Stimulated activated naive CD8-positive, alpha-beta T cell treated with anti-CD3 and anti-CD28 coated beads, Interleukin-15, Interleukin-2, amounts not matched to agents 100 ng/mL and 50 ng/mL, for 24 hours (primary cell): ENCODE measurements around the gene CFAP65.

Source experiments
- H3K27ac Mint-ChIP-seq: one replicate; pipeline ENCODE4 v1.8.0; 2021; ENCODE audit warnings: mild to moderate bottlenecking, mixed read lengths
- H3K27me3 Mint-ChIP-seq: one replicate; pipeline ENCODE4 v1.8.0; 2021; ENCODE audit warnings: mixed read lengths
- H3K36me3 Mint-ChIP-seq: one replicate; pipeline ENCODE4 v1.8.0; 2021; ENCODE audit warnings: low read depth, mixed read lengths
- H3K4me1 Mint-ChIP-seq: one replicate; pipeline ENCODE4 v1.8.0; 2021; ENCODE audit warnings: low read depth, mixed read lengths
- H3K4me3 Mint-ChIP-seq: one replicate; pipeline ENCODE4 v1.8.0; 2021; ENCODE audit warnings: mild to moderate bottlenecking, mixed read lengths
- H3K9me3 Mint-ChIP-seq: one replicate; pipeline ENCODE4 v1.8.0; 2021; ENCODE audit warnings: mixed read lengths

CFAP65 gene

DNA sequence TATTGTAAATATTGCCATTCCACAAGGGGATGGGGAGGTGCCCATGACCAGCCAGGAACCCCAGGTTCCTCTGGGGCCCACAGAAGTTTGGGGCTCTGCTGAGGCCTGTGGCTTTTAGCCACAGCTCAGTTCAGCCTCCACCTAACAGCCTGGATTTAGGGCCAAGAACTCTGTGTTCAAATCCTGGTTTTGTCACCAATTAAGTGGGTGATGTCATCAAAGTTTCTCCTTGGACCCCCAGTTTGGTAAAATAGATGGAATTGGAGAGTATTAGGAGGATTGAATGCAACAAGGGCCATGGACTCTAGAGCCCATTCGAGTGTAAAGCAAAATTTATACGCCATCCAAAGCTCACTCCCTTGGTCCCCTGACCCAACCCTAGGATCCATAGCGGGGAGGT, 53.2 kb downstream of the CFAP65 start:
- Mint-ChIP-seq H3K27ac (no peak overlapping the region), H3K36me3 (no peaks in the 10 kb centered on the region)

DNA sequence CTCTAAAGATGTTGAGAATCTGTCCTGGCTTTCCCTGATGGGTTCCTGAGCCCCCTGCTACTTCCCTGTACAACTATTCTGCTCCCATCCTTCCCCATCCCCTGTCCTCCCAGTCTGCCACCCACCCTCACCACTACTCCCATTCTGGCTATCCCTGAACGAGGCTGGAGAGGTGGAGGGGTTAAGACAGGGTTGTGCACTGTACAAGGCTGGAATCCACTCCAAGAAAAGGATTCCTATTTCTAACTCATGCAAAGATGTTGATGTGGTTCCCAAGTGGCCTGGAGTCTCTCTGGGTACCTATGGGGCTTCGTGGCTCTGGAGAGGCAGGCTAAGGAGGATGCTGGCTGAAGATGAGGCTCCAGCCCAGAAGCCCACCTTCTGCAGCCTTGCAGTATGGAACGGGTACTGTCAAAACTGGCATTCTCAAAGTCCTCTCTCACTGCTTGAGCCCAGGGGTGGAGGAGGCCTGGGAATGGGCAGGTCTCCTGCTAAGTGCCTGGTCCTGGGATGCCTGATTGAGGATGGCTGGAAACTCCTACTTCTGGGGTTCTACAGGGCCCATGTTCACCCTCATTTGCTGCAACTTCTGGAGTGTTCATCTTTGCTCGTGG, 55.1 kb downstream of the CFAP65 start:
- Mint-ChIP-seq H3K27me3 (peaks cover 85% of the 10 kb centered on the region), H3K4me1 (peaks cover 24% of the 10 kb centered on the region), H3K4me3 (no peak overlapping the region), H3K27ac (no peak overlapping the region), H3K9me3 (no peaks in the 10 kb centered on the region), H3K36me3 (no peaks in the 10 kb centered on the region)

More for the DNA sequence above, 53.2 kb downstream of the CFAP65 start:
- peaks cover 86% of the 10 kb centered on the region for H3K27me3 Mint-ChIP-seq
- H3K4me1 Mint-ChIP-seq: peaks cover 14% of the 10 kb centered on the region
- no peak overlapping the region for H3K4me3 Mint-ChIP-seq
- H3K9me3 Mint-ChIP-seq: no peaks in the 10 kb centered on the region

DNA sequence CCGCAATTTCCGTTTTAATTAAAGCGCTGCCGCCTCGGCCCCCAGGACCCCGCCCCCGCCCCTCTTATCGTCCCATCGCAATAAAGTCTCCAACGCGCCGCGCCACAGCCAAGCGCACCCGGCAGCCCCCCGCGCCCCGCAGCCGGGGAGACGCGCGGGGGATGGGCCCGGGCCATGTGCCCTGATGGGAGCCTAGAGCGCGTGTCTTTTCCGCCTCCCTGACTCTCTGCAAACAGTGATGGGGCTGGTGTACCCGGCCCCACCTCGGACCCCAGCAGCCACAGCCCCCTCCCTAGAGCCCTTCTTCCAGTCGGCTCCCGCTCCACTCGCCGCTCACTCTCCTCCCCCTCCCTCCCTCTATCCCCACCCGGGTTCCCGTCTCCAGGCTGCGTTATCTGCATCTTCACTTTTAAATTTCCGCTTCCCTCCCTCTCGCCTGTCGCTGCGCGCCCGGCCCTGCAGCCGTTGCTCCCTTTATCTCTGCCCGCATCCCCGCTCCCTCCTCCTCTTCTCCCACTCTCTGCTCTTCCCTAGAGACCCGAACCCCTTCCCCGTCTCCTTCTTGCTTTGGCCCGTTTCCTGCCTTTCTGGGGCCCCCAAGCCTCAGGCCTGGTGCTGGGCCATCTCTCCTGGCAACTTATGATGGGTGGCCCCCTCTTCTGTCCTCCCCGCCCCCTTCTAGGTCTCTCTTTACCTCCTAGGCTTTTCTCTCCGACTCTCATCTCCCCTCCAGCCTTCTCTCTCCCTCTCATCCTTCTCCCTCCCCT, 55.8 kb downstream of the CFAP65 start:
- Mint-ChIP-seq H3K4me1 (peaks cover 29% of the 10 kb centered on the region), H3K4me3 (no peak overlapping the region), H3K36me3 (no peaks in the 10 kb centered on the region), H3K27ac (no peak overlapping the region), H3K27me3 (peaks cover 84% of the 10 kb centered on the region), H3K9me3 (no peaks in the 10 kb centered on the region)

DNA sequence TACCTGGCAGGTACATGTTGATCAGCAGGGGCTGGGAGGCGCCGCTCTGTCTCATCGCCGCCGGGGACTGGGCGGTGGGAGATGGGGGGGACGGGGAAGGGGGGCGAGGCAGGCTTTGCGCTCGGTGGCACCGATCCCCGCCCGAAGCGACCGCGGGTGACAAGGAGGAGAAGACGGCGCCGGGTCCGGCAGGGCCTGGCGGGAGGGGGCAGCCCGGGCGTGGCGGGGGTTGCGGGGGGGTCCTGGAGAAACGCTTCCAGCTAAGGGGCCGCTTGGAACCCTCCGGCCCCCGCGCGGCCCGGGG, 56.3 kb downstream of the CFAP65 start, which contains the start of gene FEV:
Gene FEV (minus strand): TSS at position 164 of the 304 bp plus-strand sequence. CDS start 109 bp downstream, at position 55.
- peak within 1 kb of the TSS; percentile 23 for H3K4me3 Mint-ChIP-seq

DNA sequence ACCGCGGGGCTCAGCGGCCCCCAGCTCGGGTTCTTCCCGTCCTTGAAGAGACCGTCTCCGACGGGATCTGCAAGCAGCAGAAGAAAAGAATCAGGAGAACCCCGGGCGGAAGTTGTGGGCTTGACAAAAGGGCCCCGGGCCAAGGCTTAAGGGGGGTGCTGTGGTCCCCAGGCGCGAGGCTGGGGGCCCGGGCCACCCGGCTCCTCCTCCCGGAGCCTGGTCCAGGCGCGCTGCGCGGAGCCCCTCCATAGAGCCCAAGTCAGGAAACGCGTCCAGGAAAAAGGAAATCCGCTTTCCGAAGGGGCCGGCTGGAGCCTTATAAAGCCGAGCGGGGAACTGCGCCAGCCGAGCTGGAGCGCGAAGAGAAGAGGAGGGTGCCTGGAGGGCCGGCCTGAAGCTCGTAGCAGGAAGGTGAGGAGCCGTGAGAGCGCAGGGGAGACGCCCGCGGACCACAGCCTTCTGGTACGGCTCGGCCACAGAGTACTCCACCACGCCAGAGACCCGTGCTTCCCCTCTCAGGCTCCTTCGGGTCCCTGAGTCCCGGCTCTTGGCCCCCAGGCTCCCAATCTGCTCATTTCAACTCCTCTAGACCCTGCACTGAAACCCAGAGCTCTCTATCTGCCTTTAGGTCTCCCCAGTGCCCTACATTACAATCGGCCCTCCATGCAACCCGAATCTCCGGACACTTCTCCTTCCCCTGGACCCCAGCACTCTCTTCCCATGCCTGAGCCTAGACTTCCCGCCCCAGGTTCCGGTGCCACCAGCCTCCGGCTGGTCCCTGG, 56.9 kb downstream of the CFAP65 start:
- H3K9me3 Mint-ChIP-seq: no peaks in the 10 kb centered on the region
- H3K36me3 Mint-ChIP-seq: no peaks in the 10 kb centered on the region
- peaks cover 37% of the 10 kb centered on the region for H3K4me1 Mint-ChIP-seq
- no peak overlapping the region for H3K27ac Mint-ChIP-seq
- H3K4me3 Mint-ChIP-seq: peak overlapping the region; percentile 23
- H3K27me3 Mint-ChIP-seq: peaks cover 80% of the 10 kb centered on the region

More for the DNA sequence above, 56.3 kb downstream of the CFAP65 start, which contains the start of gene FEV:
- no peak within 1 kb of the TSS for H3K27ac Mint-ChIP-seq
- no peaks in the 10 kb centered on the region for H3K36me3 Mint-ChIP-seq
- no peaks in the 10 kb centered on the region for H3K9me3 Mint-ChIP-seq
- peaks cover 32% of the 10 kb centered on the region for H3K4me1 Mint-ChIP-seq
- H3K27me3 Mint-ChIP-seq: peaks cover 82% of the 10 kb centered on the region

DNA sequence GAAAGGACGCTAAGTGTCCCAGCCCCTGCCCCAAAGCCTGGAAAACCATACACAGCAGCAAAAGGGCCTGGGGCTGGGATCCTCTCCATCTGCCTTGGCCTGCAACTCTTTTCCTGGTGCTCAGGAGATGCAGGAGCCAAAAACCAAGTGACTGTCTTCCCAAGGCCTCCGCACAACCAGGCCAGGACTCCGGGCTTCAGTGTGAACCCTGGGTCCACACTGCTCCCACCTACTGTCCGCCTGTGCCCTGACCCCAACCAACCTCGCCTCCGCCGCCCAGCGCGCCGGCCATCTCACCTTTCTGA, 57.4 kb downstream of the CFAP65 start:
- H3K27me3 Mint-ChIP-seq: peaks cover 77% of the 10 kb centered on the region
- H3K4me3 Mint-ChIP-seq: no peak overlapping the region
- H3K27ac Mint-ChIP-seq: no peak overlapping the region
- H3K9me3 Mint-ChIP-seq: no peaks in the 10 kb centered on the region
- no peaks in the 10 kb centered on the region for H3K36me3 Mint-ChIP-seq
- H3K4me1 Mint-ChIP-seq: peaks cover 38% of the 10 kb centered on the region

DNA sequence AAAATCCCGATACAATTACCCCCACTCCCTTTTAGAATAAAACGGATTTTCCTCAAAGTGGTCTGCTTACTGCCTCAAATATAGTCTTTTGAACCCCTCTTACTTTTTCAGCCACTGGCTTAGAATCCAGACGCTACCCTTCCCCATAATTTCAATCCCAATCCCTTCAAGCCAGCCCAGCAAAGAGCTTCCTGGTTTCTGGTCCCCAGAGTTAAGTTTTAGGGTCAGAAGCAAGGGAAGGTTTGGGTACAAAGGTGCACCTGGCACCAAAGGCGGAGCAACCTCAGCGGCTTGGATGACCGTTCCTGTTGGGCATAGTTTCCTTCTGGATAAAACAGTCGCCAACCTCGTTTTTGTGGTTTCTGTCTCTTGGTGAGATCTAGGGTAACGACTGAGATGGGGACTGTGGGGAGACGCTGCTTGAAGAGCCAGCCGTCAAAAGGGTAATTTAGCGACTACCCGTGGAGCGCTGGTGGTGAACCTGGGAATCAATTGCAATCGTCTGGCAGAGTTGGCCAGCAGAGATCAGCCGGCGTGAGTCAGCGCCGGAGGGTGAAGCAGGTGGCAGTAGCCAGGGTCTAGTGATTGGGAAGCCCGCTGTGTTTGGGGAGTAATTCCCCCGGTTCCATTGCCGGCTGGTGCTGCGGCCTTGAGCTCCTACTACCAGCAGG, 57.9 kb downstream of the CFAP65 start:
- Mint-ChIP-seq H3K27ac (no peak overlapping the region), H3K9me3 (no peaks in the 10 kb centered on the region), H3K4me3 (no peak overlapping the region), H3K4me1 (peaks cover 38% of the 10 kb centered on the region), H3K27me3 (peaks cover 75% of the 10 kb centered on the region), H3K36me3 (no peaks in the 10 kb centered on the region)

DNA sequence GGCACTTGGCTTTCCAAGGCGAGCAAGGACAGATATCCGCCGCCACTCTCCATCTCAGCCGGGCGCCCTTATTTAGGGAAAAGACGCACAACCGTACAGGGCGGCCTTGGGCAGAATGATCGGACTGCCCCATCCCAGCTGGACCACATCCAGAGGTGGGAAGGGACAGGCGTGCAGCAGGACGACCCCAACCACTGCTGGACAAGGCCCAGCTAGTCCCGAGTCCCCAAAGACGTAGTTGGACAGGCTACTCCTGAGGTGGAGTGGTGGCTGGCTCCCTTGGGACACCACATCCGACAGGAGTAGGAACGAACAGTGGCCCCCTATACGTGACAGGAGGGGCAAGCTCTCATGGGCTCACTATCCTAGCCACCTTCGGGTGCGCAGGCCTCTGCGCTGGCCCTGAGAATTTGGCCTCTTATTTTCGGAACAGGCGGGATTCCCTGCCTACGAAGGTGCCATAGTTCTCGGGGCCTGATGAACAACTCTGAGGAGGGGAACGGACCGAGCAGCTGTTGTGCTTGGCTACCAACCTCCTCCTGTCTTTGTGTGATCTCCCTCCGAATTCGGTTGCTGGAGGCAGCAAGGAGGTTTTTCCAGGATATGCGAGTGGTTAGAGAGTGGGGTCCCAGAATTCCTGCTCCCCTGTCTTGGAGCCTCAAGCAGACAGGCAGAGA, 58.6 kb downstream of the CFAP65 start:
- no peak overlapping the region for H3K4me3 Mint-ChIP-seq
- H3K27ac Mint-ChIP-seq: no peak overlapping the region

DNA sequence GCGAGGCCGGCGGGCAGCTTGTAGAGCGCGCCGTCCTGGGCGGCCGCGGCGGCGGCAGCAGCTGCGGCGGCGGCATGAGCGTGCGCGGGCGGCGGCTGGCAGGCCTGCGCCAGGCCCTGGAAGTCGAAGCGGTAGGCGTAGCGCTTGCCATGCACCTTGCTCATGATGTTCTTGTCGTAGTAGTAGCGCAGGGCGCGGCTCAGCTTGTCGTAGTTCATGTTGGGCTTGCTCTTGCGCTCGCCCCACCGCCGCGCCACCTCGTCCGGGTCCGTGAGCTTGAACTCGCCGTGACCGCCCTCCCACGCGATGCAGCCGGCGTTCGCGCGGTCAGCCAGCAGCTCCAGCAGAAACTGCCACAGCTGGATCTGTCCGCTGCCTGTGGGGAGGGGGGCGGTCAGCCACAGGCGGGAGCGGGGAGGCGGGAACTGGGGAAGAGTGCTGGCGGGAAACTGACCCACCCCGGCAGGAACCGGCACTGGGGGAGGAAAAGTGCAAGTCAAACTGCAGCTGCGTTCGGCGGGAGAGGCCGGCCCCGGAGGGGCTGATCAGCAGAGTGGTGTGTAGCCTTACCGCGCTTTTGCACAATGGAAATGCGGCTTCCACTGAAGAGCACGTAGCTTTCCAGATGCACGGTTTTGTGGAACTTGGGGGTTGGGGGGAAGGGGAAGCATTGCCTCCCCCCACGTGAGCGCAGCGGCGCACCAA, 59.3 kb downstream of the CFAP65 start:
- Mint-ChIP-seq H3K4me1 (peaks cover 38% of the 10 kb centered on the region), H3K27me3 (peaks cover 74% of the 10 kb centered on the region), H3K4me3 (peak overlapping the region; percentile 49), H3K36me3 (no peaks in the 10 kb centered on the region), H3K27ac (no peak overlapping the region), H3K9me3 (no peaks in the 10 kb centered on the region)

More for the DNA sequence above, 58.6 kb downstream of the CFAP65 start:
- Mint-ChIP-seq H3K27me3 (peaks cover 74% of the 10 kb centered on the region), H3K9me3 (no peaks in the 10 kb centered on the region), H3K36me3 (no peaks in the 10 kb centered on the region), H3K4me1 (peaks cover 38% of the 10 kb centered on the region)

DNA sequence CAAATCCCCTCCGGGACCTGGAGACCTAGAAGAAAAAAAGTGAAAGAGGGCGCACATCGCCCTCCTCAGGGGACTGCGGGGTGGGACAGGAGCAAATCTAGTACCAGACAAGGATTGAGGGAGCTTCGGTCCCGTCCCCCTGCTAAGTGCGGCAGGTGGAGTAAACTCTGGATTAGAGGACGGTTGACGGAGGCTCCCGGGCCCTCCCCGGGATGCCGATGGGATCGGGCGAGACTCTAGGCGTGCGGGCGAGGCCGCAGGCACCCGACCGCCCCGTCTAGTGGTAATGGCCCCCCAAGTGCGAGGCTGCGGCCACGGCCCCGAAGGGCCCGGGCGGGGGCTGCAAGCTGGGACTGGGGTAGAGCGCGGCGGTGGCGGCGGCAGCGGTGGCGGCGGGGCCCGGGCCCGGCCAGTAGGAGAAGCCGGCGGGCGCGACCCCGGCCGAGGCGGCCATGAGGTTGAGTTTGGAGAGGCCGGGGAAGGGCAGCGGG, 59.9 kb downstream of the CFAP65 start:
- Mint-ChIP-seq H3K9me3 (no peaks in the 10 kb centered on the region), H3K36me3 (no peaks in the 10 kb centered on the region), H3K4me3 (peak overlapping the region; percentile 52), H3K27me3 (peaks cover 75% of the 10 kb centered on the region), H3K27ac (no peak overlapping the region), H3K4me1 (peaks cover 38% of the 10 kb centered on the region)

DNA sequence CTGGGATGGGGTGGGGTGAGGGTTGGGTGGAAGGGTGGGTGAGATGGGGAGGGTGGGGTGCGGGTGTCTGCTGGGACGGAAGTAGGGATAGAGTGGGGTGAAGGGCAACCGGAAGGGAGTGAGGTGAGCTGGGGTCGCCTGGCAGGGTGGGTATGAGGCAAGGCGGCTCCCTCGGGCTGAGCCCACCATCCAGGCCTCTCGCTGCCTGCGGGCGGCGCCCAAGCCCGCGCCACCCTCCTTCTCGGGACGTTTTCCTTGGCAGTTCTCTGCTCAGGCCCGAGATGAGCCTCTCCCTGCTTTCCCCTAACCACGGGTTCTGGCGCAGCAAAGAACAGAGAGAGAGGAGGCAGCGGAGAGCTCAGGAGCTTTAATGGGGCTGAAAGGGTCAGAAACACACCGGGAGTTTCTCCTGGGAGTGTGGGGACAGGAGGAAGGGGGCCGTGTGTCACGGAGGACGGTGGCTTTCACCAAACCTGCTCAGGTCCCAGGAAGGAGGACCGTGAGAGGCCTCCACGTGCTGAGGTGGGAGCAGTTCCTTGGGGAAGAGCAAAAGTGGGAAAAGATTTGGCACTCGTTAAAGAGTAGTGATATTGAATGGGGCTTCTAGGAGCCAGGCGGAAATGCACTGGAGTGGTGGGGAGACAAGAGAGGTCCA, 60.5 kb downstream of the CFAP65 start:
- Mint-ChIP-seq H3K27ac (no peak overlapping the region), H3K9me3 (no peaks in the 10 kb centered on the region), H3K4me1 (peaks cover 36% of the 10 kb centered on the region), H3K4me3 (peak overlapping the region; percentile 52), H3K27me3 (peaks cover 74% of the 10 kb centered on the region), H3K36me3 (no peaks in the 10 kb centered on the region)

DNA sequence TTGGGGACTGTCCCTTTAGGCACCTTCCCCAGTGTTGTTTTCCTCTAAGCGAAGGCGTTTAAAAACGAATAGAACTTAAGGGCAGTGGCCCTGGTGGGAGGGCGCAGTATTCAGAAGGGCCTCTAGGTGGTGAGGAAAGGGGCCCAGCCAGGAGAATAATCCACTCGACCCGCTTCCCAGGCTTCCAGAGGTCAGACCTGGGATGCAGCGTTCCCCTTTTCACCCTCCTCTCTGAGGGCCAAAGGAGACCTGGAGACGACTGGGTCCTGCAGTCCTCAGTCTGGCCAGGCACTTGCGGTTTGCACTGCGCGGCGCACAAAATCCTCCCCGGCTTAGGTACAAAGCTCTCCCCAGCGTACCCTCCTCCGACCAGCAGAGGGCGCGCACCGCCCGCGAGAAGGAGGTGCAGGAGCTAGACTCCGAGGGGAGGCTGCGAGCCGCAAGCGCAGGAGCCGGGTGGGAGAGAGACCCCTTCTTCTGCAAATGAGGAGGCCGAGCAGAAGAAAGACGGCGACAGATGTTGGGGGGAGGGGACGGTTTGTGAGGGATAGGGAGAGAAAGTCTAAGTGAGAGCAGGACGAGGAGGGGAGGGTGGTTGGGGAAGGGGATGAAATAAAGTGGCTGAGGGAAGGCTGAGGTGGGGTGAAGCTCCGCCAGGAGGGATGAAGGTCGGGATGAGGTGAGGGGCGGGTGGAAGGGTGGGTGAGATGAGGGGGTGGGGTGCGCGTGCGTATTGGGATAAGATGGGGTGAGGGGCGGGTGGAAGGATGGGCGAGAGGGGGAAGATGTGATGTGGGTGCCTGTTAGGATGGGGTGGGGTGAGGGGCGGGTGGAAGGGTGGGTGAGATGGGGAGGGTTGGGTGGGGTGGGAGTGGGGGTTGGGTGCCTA, 61.2 kb downstream of the CFAP65 start:
- Mint-ChIP-seq H3K4me3 (peak overlapping the region; percentile 70), H3K27ac (no peak overlapping the region)

More for the DNA sequence above, 61.2 kb downstream of the CFAP65 start:
- H3K9me3 Mint-ChIP-seq: no peaks in the 10 kb centered on the region
- peaks cover 77% of the 10 kb centered on the region for H3K27me3 Mint-ChIP-seq
- H3K4me1 Mint-ChIP-seq: peaks cover 32% of the 10 kb centered on the region
- H3K36me3 Mint-ChIP-seq: no peaks in the 10 kb centered on the region
